HG02973 (cell line): ENCODE data around the gene SERINC5.
"Not testable (repeated sequence)": the region's sequence is repeated elsewhere in the genome, so short reads cannot be mapped to it uniquely, and the experiment has no call there.

Source experiments
- ATAC-seq: cut with Tn5 transposase; IDR thresholded peaks from one replicate; pipeline ENCODE4 v1.9.1; 2021; ENCODE audit warnings: moderate library complexity; ENCODE audit not compliant: unreplicated experiment

Gene SERINC5

DNA sequence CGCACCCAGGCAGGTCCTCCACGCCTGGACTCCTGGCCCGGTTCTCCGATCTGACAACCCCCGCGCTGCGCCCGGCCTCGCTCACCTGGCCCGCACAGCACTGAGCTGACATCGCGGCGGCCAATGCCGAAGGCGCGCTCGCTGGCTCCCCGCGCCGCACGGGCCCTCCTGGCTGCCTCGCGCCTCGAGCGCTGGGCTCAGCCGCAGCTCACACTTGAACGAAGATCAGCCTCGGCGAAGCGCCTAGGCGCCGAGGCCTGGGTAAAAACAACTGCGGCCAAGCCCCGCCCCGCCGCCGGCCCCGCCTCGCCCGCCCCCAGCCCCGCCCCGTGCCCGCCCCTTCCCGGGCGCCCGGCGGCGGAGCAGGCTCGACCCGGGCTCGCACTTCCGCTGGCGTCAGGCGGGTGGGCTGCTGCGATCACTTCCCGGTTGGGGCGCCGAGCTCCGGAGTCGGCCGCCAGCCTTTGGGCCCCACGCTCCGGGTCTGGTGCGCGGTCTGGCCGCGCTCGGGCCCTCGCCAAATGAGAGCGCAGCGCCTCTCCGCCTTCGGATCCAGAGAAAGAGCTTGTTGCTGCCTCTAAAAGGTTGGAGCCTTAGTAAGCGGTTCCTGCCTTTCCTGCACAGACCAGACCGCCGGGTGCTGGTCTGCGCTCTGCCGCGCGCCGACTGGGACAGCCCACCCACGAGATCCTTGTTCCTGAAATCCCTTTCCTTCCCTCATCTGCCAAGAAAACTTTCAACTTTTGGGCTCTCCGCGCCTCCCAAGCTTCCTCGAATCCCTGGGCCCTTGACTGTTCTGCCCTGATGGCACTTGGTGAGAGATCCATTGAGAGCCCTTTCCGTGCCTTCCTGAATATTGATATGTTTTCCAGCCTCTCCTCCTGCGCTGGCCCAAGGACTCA is at the start of gene SERINC5:
Gene SERINC5 (minus strand): TSS at position 238 of the 902 bp plus-strand sequence. CDS start 126 bp downstream, at position 112.
- ATAC-seq: peak; percentile 68

DNA sequence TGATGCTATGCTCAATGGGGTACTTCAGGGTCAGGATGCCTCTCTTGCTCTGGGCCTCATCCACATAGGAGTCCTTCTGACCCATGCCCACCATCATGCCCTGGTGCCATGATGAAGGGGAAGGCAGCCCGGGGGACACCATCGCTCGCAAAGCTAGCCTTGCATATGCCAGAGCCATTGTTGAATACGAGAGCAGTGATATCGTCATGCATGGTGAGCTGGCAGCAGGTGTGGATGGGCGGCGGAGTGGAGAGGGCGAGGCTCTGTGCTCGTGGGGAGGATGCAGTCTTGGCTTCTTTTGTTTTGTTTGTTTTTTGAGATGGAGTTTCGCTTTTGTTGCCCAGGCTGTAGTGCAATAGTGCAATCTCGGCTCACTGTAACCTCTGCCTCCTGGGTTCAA is 46.8 kb upstream of the SERINC5 start:
- no peak for ATAC-seq

DNA sequence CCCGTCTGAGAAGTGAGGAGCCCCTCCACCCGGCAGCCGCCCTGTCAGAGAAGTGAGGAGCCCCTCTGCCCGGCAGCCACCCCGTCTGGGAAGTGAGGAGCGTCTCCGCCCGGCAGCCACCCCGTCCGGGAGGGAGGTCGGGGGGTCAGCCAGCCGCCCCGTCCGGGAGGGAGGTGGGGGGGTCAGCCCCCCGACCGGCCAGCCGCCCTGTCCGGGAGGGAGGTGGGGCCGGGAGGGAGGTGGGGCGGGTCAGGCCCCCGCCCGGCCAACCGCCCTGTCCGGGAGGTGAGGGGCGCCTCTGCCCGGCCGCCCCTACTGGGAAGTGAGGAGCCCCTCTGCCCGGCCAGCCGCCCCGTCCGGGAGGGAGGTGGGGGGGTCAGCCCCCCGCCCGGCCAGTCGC is 45.5 kb upstream of the SERINC5 start:
- not testable (repeated sequence) for ATAC-seq

DNA sequence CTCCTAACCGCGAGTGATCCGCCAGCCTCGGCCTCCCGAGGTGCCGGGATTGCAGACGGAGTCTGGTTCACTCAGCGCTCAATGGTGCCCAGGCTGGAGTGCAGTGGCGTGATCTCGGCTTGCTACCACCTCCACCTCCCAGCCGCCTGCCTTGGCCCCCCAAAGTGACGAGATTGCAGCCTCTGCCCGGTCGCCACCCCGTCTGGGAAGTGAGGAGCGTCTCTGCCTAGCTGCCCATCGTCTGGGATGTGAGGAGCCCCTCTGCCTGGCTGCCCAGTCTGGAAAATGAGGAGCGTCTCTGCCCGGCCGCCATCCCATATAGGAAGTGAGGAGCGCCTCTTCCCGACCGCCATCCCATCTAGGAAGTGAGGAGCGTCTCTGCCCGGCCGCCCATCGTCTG is 44.9 kb upstream of the SERINC5 start:
- ATAC-seq: not testable (repeated sequence)

DNA sequence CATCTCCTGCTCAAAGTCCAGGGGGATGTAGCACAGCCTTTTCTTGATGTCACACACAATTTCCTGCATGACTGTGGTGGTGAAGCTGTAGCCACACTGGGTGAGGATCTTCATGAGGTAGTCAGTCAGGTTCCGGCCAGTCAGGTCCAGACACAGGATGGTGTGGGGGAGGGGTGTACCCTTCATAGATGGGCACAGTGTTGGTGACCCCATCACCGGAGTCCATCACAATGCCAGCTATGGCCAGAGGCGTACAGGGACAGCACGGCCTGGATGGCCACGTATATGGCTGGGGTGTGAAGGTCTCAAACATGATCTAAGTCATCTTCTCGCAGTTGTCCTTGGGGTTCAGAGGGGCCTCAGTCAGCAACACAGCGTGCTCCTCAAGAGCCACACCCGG is 44.3 kb upstream of the SERINC5 start:
- no peak for ATAC-seq

DNA sequence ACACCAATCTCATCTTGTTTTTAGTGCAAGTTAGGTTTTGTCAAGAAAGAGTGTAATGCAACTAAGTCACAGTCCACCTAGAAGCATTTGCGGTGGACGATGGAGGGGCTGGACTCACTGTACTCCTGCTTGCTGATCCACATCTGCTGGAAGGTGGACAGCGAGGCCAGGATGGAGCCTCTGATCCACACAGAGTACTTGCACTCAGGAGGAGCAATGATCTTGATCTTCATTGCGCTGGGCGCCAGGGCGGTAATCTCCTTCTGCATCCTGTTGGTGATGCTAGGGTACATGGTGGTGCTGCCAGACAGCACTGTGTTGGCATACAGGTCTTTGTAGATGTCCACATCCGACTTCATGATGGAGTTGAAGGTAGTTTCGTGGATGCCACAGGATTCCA is 43.8 kb upstream of the SERINC5 start:
- ATAC-seq: no peak

DNA sequence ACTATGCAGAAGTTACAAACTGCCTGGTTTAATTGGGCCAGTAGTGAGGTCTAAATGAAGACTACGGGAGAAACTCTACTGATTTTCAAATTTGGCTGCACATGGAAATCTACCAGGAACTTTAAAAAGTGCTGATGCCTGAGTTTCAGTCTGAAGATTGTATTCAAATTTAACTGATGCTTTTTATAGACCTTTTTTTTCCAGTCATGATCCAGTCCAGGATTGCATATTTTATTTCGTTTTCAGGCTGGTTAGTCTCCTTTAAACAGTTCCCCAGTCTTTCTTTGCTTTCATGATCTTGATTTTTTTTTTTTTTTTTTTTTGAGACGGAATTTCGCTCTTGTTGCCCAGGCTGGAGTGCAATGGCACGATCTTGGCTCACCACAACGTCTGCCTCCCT is 40.3 kb upstream of the SERINC5 start:
- no peak for ATAC-seq

DNA sequence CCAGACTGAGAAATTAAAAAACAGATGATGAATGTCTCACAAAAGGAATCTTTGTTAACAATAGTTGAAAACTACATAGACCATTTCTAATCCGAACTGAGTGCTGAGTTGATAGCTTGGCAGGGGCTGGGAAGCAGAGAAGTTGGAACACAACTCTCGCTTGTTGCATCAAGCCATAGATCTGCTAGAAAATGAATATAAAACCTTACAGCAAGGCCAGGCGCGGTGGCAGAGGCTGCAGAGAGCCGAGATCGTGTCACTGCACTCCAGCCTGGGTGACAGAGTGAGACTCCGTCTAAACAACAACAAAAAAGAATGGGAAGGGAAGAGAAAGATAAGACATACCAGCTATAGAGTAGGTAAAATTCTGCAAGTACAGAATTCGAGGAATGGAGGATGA is 35.9 kb upstream of the SERINC5 start:
- ATAC-seq: no peak

DNA sequence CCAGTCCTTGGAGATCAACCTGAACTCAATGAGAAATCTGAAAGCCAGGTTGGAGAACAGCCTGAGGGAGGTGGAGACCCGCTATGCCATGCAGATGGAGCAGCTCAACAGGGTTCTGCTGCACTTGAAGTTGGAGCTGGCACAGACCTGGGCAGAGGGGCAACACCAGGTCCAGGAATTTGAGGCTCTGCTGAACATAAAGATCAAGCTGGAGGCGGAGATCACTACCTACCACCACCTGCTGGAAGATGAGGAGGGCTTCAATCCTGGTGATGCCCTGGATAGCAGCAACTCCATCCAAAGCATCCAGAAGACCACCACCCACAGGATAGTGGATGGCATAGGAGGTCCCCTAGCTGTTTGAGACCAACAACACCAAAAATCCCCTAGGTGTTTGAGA is 33.5 kb upstream of the SERINC5 start:
- no peak for ATAC-seq

DNA sequence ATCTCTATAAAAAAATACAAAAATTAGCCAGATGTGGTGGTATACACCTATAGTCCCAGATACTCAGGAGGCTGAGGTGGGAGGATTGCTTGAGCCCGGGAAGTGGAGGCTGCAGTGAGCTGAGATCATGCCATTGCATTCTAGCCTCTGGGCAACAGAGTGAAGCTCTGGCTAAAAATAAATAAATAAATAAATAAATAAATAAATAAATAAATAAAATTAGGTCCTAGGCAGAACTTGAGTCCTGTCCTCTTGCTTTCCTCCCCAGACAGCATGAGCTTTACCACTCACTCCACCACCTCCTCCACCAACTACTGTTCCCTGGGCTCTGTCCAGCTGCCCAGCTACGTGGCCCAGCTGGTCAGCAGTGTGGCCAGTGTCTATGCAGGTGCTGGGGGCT is 32.3 kb upstream of the SERINC5 start:
- ATAC-seq: no peak

DNA sequence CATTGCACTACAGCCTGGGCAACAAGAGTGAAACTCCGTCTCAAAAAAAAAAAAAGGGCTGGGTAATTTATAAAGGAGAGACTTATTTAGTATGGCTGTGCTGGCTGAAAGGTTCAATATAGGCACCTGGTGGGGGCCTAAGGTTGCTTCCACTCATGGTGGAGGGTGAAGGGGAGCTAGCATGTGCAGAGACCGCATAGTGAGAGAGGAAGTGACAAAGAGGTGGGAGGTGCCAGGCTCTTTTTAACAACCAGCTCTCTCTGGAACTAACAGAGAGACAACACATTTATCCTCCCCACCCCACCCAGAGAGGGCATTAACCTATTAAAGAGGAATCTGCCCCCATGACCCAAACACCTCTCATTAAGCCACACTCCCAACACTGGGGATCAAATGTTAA is 28.9 kb upstream of the SERINC5 start:
- no peak for ATAC-seq

DNA sequence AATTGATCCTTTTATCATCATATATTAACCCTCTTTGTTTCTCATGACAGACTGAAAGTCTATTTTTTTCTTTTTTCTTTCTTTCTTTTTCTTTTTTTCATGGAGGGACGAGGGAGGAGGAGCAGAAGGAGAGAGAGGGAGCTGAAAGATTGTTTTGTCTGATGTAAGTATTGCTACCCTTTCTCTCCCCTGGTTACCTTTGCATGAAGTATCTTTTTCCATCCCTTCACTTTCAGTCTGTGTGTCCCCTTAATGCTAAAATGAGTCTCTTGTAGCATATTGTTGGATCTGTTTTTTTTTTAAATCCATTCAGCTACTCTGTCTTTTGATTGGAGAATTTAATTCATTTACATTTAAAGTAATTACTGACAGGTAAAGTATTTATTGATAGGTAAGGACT is 27.5 kb upstream of the SERINC5 start:
- ATAC-seq: no peak

DNA sequence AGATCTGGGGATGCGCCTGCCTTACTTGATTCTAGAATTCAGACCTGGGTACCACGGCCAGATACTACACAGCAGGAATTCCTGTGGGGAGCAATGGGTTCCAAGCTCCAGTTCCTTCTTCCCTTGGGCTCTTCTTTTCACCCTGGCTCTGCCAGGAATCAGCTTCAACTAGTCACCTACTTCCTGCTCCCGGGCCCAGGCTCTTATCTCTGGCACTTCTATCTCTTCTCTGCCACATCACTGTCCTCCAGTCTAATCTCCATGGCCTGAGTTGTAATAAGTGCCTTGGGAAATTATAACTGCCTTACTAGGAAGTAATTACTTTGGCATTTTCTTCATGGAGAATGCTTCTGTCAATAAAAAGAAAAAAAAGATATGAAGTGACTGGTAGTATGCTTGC is 26.2 kb upstream of the SERINC5 start:
- no peak for ATAC-seq

DNA sequence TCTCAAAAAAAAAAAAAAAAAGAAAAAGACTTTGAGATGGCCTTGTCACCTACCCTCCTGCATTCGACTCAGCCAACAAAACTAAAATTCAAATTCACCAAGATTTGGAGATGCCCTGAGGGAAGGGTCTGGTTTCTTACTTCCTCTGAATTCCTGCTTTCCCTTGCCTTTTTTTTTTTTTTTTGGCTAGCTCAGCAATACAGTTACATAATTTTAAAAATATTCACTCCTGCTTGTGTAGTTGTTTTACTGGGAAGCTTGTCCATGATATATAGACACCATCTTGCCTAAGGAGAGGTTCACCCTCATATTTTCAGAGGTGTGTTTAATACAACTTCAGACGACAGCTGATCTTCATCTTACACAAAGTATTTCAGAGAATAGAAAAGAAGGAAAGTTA is 21.3 kb upstream of the SERINC5 start:
- no peak for ATAC-seq

DNA sequence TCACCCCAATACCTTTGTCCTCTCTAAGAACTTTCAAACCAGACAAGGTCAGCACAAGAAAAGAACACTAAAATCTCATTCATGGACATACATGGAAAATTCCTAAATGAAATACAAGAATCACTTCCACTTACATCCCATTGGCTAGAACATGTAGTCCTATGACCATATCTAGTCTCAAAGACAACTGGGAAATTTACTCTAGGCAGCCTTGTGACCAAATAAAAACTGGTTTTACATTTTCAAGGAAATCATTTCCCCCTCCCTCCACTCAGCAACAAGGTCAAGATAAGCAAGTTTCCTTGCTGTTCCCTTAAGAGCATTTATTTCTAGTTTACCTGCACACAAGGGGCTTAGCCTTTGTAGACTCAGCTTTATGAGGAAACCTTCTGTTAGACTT is 20.3 kb upstream of the SERINC5 start:
- ATAC-seq: no peak

DNA sequence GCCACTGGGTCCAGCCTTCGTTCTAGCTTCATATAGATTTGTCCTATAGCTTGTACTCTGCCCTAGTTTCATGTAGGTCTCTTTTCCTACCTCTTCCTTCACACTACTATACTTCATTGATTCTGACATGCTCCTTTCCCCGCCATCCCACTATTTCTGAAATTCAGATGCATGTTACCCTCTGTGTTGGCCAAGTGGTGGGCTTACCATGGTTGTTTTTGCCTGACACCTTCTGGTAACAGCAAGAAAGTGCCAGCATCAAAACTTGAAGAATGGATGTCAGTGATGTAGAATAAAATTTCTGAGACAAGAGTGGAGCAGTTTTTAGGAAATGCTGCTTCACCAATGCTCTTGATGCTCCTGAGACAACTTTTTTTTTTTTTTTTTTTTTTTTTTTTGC is 19.5 kb upstream of the SERINC5 start:
- ATAC-seq: no peak

DNA sequence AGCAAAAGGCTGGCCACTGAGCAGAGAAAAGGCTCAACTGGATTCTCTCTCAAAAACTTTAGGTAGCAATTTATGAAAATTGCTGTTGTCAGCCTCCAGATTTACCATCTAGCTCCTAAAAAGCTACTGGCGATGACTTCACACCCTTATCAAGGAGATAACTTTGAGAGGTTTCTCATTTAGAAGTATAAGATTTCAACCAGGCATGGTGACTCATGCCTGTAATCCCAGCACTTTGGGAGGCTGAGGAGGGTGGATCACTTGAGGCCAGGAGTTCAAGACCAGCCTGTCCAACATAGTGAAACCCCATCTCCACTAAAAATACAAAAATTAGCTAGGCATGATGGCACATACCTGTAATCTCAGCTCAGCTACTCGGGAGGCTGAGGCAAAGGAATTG is 14.7 kb upstream of the SERINC5 start:
- ATAC-seq: not testable (repeated sequence)

DNA sequence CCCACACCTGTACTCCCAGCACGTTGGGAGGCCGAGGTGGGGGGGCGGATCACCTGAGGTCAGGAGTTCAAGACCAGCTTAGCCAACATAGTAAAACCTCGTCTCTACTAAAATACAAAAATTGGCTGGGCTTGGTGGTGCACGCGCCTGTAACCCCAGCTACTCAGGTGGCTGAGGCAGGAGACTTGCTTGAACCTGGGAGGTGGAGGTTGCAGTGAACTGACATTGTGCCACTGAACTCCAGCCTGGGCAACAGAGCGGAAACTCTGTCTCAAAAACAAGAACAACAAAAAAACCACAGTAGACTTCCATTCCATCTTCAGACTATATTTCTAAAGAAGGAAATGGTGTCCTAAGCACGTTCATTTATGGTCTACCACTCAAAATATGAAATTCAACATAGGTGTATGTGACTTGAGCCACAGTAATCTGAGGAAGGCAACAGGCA is 14.2 kb upstream of the SERINC5 start:
- ATAC-seq: no peak

DNA sequence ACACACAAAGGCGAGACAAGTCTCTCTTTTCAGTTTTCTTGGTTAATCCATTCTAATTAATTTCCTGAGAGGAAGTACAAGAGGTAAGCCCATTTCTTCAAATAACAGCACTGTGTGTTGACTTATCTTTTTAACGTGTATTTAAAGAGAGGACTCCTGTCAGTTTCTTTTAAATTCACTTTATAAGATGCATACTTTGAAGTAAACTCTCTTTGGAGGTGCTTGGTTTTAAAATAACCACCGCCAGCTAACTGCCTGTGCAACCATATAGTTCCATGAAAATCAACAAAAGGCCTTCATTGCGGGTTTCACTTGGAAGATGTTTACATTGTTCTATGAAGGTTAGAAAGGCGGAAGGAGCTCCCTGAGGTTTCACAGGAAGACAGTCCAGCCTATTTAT is 13.1 kb upstream of the SERINC5 start:
- no peak for ATAC-seq

DNA sequence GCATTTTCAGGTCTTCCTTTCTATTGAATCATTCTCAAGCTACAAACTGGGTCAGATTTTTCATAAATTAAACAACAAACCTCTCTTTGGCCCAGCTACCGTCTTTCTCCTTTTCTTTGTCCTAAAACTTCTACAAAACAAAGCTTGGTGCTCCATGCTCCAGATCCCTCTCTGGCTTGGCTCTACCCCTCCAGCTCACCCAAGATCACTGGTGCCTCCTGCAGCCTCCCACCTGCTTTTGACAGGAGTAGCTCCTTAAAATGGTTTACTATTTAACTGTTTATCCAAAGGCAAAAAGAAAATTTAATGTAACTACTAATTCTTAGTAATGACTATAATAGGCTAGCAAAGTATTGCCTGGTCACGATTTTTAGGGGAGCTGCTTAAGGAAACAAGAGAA is 10.7 kb upstream of the SERINC5 start:
- no peak for ATAC-seq

DNA sequence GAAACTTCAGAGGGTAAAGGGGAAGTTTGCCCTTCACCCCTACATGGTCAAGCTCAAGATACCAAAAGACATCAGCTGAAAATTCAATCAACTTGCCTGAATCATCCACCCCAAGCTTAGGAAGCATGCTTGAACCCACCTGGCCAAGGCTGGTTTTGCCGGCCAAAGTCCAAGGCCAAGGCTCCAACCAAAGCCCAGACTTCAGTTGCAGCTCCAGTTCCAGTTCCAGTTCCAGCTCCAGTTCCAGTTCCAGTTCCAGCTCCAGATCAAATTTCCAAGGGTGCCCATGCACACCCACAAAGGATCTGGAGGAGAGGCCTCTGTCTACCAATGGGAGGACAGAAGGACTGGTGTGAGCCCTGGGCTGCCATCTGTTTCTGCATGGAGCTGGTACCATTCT is 4.6 kb upstream of the SERINC5 start:
- ATAC-seq: no peak

DNA sequence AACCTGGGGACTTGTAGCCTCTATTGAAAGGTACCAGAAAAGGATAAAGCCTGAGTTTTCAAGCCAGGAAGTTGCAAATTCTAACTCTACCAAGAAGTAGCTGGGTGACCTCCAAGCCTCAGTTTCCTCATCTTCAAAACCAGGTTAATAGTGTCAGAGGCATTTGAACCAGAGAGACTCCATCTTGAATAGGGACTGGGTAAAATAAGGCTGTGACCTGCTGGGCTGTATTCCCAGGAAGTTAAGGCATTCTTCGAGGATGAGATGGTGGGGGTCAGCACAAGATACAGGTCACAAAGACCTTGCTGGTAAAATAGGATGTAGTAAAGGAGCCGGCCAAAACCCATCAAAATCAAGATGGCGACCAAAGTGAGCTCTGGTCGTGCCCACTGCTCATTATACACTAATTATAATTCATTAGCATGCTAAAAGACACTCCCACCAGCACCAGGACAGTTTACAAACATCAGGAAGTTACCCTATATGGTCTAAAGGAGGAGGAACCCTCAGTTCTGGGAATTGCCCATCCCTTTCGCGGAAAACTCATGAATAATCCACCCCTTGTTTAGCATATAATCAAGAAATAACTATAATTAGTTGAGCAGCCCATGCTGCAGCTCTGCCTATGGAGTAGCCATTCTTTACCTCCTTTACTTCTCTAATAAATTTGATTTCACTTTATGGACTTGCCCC is 3.8 kb upstream of the SERINC5 start:
- no peak for ATAC-seq
